ENCODE data around the gene EDA.

EDA gene

GRCh38 chrX:69876221-69876620, 260.3 kb downstream of the EDA start:
- Histone ChIP-seq H3K79me2 (ENCODE audit: control insufficient read depth, low read length) (no peaks in the 10 kb centered on the region), H3K4me2 (ENCODE audit: low read length) (no peak overlapping the region), H3K9me2 (replicated peaks; ENCODE audit: control insufficient read depth, low read length) (no peaks in the 10 kb centered on the region), H3K4me1 (ENCODE audit: control insufficient read depth, low read length) (no peaks in the 10 kb centered on the region), H3K36me3 (ENCODE audit: control insufficient read depth, low read length) (no peaks in the 10 kb centered on the region), H3F3A (ENCODE audit: control insufficient read depth, insufficient read depth) (no peaks in the 10 kb centered on the region), H3K27ac (ENCODE audit: low read depth, low read length) (no peak overlapping the region), H4K20me1 (ENCODE audit: control insufficient read depth, insufficient read depth, low read depth, low read length) (no peaks in the 10 kb centered on the region), H3K27me3 (ENCODE audit: control insufficient read depth, low read length) (no peaks in the 10 kb centered on the region), H3K4me3 (ENCODE audit: low read length) (no peak overlapping the region), H3K9me3 (ENCODE audit: control insufficient read depth, insufficient read depth, low read length) (no peaks in the 10 kb centered on the region)
- TF ChIP-seq EZH2phosphoT487 (IDR thresholded peaks at IDR 0.05; ENCODE audit: borderline replicate concordance, low read length) (no peak), CTCF (IDR thresholded peaks at IDR 0.05; ENCODE audit: low read depth, low read length, poor library complexity, severe bottlenecking) (no peak)

GRCh38 chrX:69884210-69884609, 268.3 kb downstream of the EDA start:
- no peaks in the 10 kb centered on the region for H3F3A ChIP-seq (ENCODE audit: control insufficient read depth, insufficient read depth)
- no peaks in the 10 kb centered on the region for H3K27me3 ChIP-seq (ENCODE audit: control insufficient read depth, low read length)
- H3K36me3 ChIP-seq (ENCODE audit: control insufficient read depth, low read length), result no peaks in the 10 kb centered on the region
- H3K27ac ChIP-seq (ENCODE audit: low read depth, low read length), result no peak overlapping the region
- H3K4me2 ChIP-seq (ENCODE audit: low read length), result no peak overlapping the region
- H3K9me3 ChIP-seq (ENCODE audit: control insufficient read depth, insufficient read depth, low read length), result no peaks in the 10 kb centered on the region
- no peaks in the 10 kb centered on the region for H3K9me2 ChIP-seq (replicated peaks; ENCODE audit: control insufficient read depth, low read length)
- no peaks in the 10 kb centered on the region for H3K79me2 ChIP-seq (ENCODE audit: control insufficient read depth, low read length)
- no peaks in the 10 kb centered on the region for H3K4me1 ChIP-seq (ENCODE audit: control insufficient read depth, low read length)
- TF ChIP-seq CTCF (IDR thresholded peaks at IDR 0.05; ENCODE audit: low read depth, low read length, poor library complexity, severe bottlenecking) (no peak), EZH2phosphoT487 (IDR thresholded peaks at IDR 0.05; ENCODE audit: borderline replicate concordance, low read length) (no peak)
- H4K20me1 ChIP-seq (ENCODE audit: control insufficient read depth, insufficient read depth, low read depth, low read length), result no peaks in the 10 kb centered on the region
- no peak overlapping the region for H3K4me3 ChIP-seq (ENCODE audit: low read length)

- Histone ChIP-seq H4K20me1 (ENCODE audit: control insufficient read depth, insufficient read depth, low read depth, low read length) (no peaks in the 10 kb centered on the region), H3F3A (ENCODE audit: control insufficient read depth, insufficient read depth) (no peaks in the 10 kb centered on the region), H3K9me2 (replicated peaks; ENCODE audit: control insufficient read depth, low read length) (no peaks in the 10 kb centered on the region), H3K27me3 (ENCODE audit: control insufficient read depth, low read length) (no peaks in the 10 kb centered on the region), H3K79me2 (ENCODE audit: control insufficient read depth, low read length) (no peaks in the 10 kb centered on the region), H3K36me3 (ENCODE audit: control insufficient read depth, low read length) (no peaks in the 10 kb centered on the region), H3K4me1 (ENCODE audit: control insufficient read depth, low read length) (no peaks in the 10 kb centered on the region), H3K4me2 (ENCODE audit: low read length) (no peak overlapping the region), H3K9me3 (ENCODE audit: control insufficient read depth, insufficient read depth, low read length) (no peaks in the 10 kb centered on the region), H3K4me3 (ENCODE audit: low read length) (no peak overlapping the region), H3K27ac (ENCODE audit: low read depth, low read length) (no peak overlapping the region)
- TF ChIP-seq CTCF (IDR thresholded peaks at IDR 0.05; ENCODE audit: low read depth, low read length, poor library complexity, severe bottlenecking), result no peak
- no peak for TF ChIP-seq EZH2phosphoT487 (IDR thresholded peaks at IDR 0.05; ENCODE audit: borderline replicate concordance, low read length)
These were observed 280.1 kb downstream of the EDA start for GRCh38 chrX:69896046-69896445.

GRCh38 chrX:69900491-69900890, 284.6 kb downstream of the EDA start:
- Histone ChIP-seq H3K27me3 (ENCODE audit: control insufficient read depth, low read length) (no peaks in the 10 kb centered on the region), H3K9me3 (ENCODE audit: control insufficient read depth, insufficient read depth, low read length) (no peaks in the 10 kb centered on the region), H3F3A (ENCODE audit: control insufficient read depth, insufficient read depth) (no peaks in the 10 kb centered on the region), H3K9me2 (replicated peaks; ENCODE audit: control insufficient read depth, low read length) (no peaks in the 10 kb centered on the region), H3K36me3 (ENCODE audit: control insufficient read depth, low read length) (no peaks in the 10 kb centered on the region), H3K4me1 (ENCODE audit: control insufficient read depth, low read length) (no peaks in the 10 kb centered on the region), H3K27ac (ENCODE audit: low read depth, low read length) (no peak overlapping the region), H3K79me2 (ENCODE audit: control insufficient read depth, low read length) (no peaks in the 10 kb centered on the region), H3K4me3 (ENCODE audit: low read length) (no peak overlapping the region), H4K20me1 (ENCODE audit: control insufficient read depth, insufficient read depth, low read depth, low read length) (no peaks in the 10 kb centered on the region), H3K4me2 (ENCODE audit: low read length) (no peak overlapping the region)
- no peak for TF ChIP-seq CTCF (IDR thresholded peaks at IDR 0.05; ENCODE audit: low read depth, low read length, poor library complexity, severe bottlenecking)
- no peak for TF ChIP-seq EZH2phosphoT487 (IDR thresholded peaks at IDR 0.05; ENCODE audit: borderline replicate concordance, low read length)

Measured in DOHH2 (cell line).